ENCODE data around the gene ANP32E. TPM values are rescaled to one million over a fixed set of nuclear protein-coding genes. Genes with fewer than 3 reads are reported as not detected.

The ANP32E gene
- total and polyA plus RNA-seq, 4 donors = 20.8 to 39.1 (median 33.2) TPM

DNA sequence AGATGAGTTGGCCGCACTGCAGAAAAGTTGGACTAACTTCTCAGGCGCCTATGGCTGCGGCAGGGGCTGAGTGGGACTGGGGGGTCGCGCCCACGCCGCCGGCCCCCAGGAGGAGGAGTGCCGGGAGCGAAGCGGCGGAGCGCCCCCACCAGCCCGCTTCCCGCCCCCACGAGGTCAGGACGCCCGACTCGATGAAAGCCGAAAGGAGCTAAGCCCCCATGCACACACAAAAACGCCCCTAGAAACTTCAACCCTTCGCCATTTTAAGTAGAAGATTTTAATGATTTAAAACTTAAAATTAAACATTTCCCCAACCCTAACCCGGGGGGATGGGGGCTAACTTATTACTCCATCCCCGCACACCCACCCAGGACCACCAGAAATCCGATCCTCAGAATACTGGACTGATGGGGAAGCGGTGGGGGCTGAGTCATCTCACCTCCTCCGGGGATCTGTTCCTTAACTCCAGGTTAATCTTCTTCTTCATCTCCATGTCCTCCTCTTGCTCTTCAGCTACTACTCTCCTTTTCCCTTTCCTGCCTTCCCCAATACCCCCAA, 539 bp downstream of the ANP32E start:
- H3K4me3 ChIP-seq = peak overlapping the region; percentile 79
- H3K4me1 ChIP-seq (ENCODE audit: control insufficient read depth in 5 of 5, insufficient read depth in 5 of 5, low read length in 5 of 5) = peaks cover 0 to 18% (median 6%) of the 10 kb centered on the region in 5 donors
- DNase-seq = peak in 2 of 3 donors; percentile 41 to 47
- H3K36me3 ChIP-seq (ENCODE audit: control insufficient read depth in 4 of 4, insufficient read depth in 4 of 4, low read length in 4 of 4) = peaks cover 0 to 3% (median 0%) of the 10 kb centered on the region in 4 donors
- no peaks in the 10 kb centered on the region for H3K9me3 ChIP-seq (ENCODE audit: control insufficient read depth in 4 of 4, insufficient read depth in 3 of 4, low read length in 3 of 4)
- TF ChIP-seq, protein P1, sequence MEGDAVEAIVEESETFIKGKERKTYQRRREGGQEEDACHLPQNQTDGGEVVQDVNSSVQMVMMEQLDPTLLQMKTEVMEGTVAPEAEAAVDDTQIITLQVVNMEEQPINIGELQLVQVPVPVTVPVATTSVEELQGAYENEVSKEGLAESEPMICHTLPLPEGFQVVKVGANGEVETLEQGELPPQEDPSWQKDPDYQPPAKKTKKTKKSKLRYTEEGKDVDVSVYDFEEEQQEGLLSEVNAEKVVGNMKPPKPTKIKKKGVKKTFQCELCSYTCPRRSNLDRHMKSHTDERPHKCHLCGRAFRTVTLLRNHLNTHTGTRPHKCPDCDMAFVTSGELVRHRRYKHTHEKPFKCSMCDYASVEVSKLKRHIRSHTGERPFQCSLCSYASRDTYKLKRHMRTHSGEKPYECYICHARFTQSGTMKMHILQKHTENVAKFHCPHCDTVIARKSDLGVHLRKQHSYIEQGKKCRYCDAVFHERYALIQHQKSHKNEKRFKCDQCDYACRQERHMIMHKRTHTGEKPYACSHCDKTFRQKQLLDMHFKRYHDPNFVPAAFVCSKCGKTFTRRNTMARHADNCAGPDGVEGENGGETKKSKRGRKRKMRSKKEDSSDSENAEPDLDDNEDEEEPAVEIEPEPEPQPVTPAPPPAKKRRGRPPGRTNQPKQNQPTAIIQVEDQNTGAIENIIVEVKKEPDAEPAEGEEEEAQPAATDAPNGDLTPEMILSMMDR (IDR thresholded peaks at IDR 0.05; ENCODE audit: control extremely low read depth, extremely low read depth) = no peak
- WGBS, 2 donors = 0% methylated on average over 26 to 27 of the region's 27 CpGs
- no peak for ATAC-seq (ENCODE audit: insufficient read depth, low FRiP score)
- peak overlapping the region; percentile 94 to 98 for H3K27ac ChIP-seq (ENCODE audit: low read depth in 1 of 2, low read length in 1 of 2)
- H3K27me3 ChIP-seq (ENCODE audit: control insufficient read depth in 3 of 3, insufficient read depth in 3 of 3, low read length in 2 of 3) = no peaks in the 10 kb centered on the region
- peak overlapping the region; percentile 78 to 90 for H3K9ac ChIP-seq (ENCODE audit: insufficient read depth in 1 of 2, low read length in 2 of 2)

DNA sequence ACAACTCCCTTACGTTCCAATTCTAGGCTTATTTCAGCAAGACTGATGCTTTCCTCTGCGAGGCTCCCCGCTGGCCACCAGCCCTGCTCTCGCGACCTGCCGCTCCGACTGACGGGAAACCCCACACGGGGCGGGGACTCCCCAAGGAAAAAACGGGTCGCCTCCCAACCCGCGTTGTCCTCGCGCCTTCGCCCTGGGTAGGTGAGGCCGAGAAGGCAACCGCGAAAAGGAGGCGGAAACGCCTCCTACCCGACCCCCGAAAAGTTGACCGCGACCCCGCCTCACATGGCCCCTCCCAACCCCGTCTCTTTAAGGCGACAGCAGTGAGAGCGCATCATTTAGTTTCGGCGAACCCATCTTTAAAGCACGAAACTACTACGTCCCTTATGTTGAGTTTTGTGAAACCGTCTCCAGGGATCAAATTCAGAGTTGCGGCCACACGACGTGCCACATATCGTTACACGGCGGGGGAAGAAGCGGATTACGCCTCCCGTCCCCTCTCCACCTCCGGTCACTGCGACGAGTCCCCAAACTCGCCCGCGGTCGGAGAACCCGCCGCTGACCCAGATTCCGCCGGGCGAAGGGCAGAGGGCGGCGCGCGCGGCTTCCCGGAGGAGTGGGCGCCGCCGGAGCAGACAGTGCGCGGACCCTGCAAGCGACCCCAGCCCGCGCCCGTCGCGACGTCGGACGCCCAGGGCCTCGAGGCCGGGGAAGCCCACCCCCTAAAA, 1.2 kb downstream of the ANP32E start:
- ATAC-seq (ENCODE audit: insufficient read depth, low FRiP score) (peak; percentile 58), DNase-seq (peak; percentile 86 to 88 (median 88))
- H3K9me3 ChIP-seq (ENCODE audit: control insufficient read depth in 4 of 4, insufficient read depth in 3 of 4, low read length in 3 of 4) = no peaks in the 10 kb centered on the region
- no peaks in the 10 kb centered on the region for H3K27me3 ChIP-seq (ENCODE audit: control insufficient read depth in 3 of 3, insufficient read depth in 3 of 3, low read length in 2 of 3)
- peak overlapping the region; percentile 79 for H3K4me3 ChIP-seq
- peak overlapping the region; percentile 94 to 98 for H3K27ac ChIP-seq (ENCODE audit: low read depth in 1 of 2, low read length in 1 of 2)
- TF ChIP-seq, protein P1 (IDR thresholded peaks at IDR 0.05; ENCODE audit: control extremely low read depth, extremely low read depth) = no peak
- peaks cover 0 to 3% (median 0%) of the 10 kb centered on the region in 4 donors for H3K36me3 ChIP-seq (ENCODE audit: control insufficient read depth in 4 of 4, insufficient read depth in 4 of 4, low read length in 4 of 4)
- peaks cover 0 to 18% (median 6%) of the 10 kb centered on the region in 5 donors for H3K4me1 ChIP-seq (ENCODE audit: control insufficient read depth in 5 of 5, insufficient read depth in 5 of 5, low read length in 5 of 5)
- WGBS, 2 donors = 0 to 1% methylated on average over 65 to 78 of the region's 78 CpGs
- peak overlapping the region; percentile 78 to 90 for H3K9ac ChIP-seq (ENCODE audit: insufficient read depth in 1 of 2, low read length in 2 of 2)

DNA sequence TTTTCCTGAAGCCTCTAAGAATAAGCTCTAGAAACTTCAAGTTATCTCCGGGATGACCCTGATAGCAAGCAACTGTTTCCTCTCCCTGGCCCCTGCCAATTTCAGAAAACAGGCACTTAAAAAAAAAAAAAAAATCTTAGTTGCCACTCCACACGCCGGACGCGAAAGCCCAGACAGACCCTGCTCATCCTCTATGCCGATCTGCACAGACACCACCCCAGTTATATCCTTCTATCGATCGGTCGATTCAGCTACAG, 1.7 kb downstream of the ANP32E start:
- Histone ChIP-seq H3K9ac (ENCODE audit: insufficient read depth in 1 of 2, low read length in 2 of 2) (peak overlapping the region; percentile 78 to 90), H3K27me3 (ENCODE audit: control insufficient read depth in 3 of 3, insufficient read depth in 3 of 3, low read length in 2 of 3) (no peaks in the 10 kb centered on the region), H3K4me3 (peak overlapping the region; percentile 79), H3K36me3 (ENCODE audit: control insufficient read depth in 4 of 4, insufficient read depth in 4 of 4, low read length in 4 of 4) (peaks cover 0 to 3% (median 1%) of the 10 kb centered on the region in 4 donors), H3K4me1 (ENCODE audit: control insufficient read depth in 5 of 5, insufficient read depth in 5 of 5, low read length in 5 of 5) (peaks cover 0 to 18% (median 6%) of the 10 kb centered on the region in 5 donors), H3K9me3 (ENCODE audit: control insufficient read depth in 4 of 4, insufficient read depth in 3 of 4, low read length in 3 of 4) (no peaks in the 10 kb centered on the region), H3K27ac (ENCODE audit: low read depth in 1 of 2, low read length in 1 of 2) (peak overlapping the region; percentile 94 to 98)
- DNase-seq (no peak), ATAC-seq (ENCODE audit: insufficient read depth, low FRiP score) (peak; percentile 1)
- TF ChIP-seq, protein P1 (IDR thresholded peaks at IDR 0.05; ENCODE audit: control extremely low read depth, extremely low read depth) = no peak
- 0 to 1% methylated on average over 9 of the region's 9 CpGs for WGBS, 2 donors
